ENCODE results near the gene HMG20A.

DNA sequence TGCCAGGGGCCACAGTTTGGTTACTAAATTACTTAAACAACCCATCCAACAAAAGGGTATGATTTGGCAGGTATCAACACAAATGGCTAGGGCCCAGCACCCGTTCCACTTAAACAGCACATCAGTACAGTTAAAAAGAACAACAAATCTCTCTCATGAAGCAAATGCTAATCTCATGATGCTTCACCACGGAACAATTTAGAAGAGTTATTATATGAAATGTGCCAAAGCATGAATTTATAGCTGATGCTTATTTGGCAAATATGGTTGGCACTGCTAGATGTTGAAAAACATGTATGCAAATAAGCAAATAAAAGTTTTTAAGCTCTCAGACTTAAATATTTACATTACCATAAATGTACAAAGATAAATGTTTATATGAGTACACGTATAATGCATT is 3.1 kb upstream of the HMG20A start:
- TF ChIP-seq, protein P1, sequence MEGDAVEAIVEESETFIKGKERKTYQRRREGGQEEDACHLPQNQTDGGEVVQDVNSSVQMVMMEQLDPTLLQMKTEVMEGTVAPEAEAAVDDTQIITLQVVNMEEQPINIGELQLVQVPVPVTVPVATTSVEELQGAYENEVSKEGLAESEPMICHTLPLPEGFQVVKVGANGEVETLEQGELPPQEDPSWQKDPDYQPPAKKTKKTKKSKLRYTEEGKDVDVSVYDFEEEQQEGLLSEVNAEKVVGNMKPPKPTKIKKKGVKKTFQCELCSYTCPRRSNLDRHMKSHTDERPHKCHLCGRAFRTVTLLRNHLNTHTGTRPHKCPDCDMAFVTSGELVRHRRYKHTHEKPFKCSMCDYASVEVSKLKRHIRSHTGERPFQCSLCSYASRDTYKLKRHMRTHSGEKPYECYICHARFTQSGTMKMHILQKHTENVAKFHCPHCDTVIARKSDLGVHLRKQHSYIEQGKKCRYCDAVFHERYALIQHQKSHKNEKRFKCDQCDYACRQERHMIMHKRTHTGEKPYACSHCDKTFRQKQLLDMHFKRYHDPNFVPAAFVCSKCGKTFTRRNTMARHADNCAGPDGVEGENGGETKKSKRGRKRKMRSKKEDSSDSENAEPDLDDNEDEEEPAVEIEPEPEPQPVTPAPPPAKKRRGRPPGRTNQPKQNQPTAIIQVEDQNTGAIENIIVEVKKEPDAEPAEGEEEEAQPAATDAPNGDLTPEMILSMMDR (CRISPR knock-in tag; IDR thresholded peaks at IDR 0.05), result no peak
- TF ChIP-seq, protein P2, sequence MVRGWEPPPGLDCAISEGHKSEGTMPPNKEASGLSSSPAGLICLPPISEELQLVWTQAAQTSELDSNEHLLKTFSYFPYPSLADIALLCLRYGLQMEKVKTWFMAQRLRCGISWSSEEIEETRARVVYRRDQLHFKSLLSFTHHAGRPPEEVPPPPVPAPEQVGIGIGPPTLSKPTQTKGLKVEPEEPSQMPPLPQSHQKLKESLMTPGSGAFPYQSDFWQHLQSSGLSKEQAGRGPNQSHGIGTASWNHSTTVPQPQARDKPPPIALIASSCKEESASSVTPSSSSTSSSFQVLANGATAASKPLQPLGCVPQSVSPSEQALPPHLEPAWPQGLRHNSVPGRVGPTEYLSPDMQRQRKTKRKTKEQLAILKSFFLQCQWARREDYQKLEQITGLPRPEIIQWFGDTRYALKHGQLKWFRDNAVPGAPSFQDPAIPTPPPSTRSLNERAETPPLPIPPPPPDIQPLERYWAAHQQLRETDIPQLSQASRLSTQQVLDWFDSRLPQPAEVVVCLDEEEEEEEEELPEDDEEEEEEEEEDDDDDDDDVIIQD (CRISPR knock-in tag; IDR thresholded peaks at IDR 0.05; ENCODE audit: low read depth), result no peak
- TF ChIP-seq SP1 (IDR thresholded peaks at IDR 0.05) (no peak), SP1 (CRISPR knock-in tag; IDR thresholded peaks at IDR 0.05) (no peak), POLR2A (IDR thresholded peaks at IDR 0.05; ENCODE audit: insufficient read depth in 1 of 2, low read depth in 2 of 2, low read length in 2 of 2) (no peak)

Data from HepG2 (cell line).